ENCODE measurements around the gene GAS7.

GRCh38 chr17:10077561-10078299, 120.7 kb downstream of the GAS7 start:
- TF ChIP-seq CTCF (optimal IDR thresholded peaks at IDR 0.05 in 1 of 3, IDR thresholded peaks at IDR 0.05 in 1 of 3, conservative IDR thresholded peaks at IDR 0.05 in 1 of 3; ENCODE audit: extremely low read depth in 1 of 3, insufficient read depth in 2 of 3, low read length in 3 of 3) = no peak
- TF ChIP-seq EZH2 (IDR thresholded peaks at IDR 0.05; ENCODE audit: low read length) = no peak

Data from keratinocyte (primary cell).